SKM-1 (cell line): Measurements from ENCODE around the gene APLP2.

Source experiments
- DNase-seq: peaks from one replicate; lab custom pipeline; 2025; ENCODE audit not compliant: unreplicated experiment; lab: John Stamatoyannopoulos, UW

The APLP2 gene

DNA sequence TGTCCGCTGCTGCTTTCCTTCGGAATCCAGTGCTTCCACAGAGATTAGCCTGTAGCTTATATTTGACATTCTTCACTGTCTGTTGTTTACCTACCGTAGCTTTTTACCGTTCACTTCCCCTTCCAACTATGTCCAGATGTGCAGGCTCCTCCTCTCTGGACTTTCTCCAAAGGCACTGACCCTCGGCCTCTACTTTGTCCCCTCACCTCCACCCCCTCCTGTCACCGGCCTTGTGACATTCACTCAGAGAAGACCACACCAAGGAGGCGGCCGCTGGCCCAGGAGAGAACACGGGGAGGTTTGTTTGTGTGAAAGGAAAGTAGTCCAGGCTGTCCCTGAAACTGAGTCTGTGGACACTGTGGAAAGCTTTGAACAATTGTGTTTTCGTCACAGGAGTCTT is 74.4 kb downstream of the APLP2 start:
- no peak for DNase-seq

DNA sequence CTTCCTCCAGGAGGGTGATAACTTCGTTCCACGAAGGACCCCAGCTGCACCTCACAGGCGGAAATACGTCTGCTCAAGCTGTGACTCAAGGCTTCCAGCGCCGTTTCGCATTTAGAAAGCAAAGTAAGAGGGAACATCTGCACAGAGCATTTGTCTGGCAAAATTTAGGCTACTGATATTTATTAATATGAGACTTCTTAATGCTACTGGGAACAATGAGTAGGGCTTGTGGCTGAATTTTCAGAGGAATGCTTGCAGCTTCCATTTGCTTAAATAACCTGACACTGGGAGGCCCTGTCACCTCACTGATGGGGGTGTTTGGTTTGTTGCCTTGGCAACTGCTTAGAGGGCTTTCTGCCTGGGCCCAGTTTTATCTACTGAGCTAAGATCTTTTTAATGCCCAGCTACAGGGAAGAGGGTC is 75.2 kb downstream of the APLP2 start:
- no peak for DNase-seq

DNA sequence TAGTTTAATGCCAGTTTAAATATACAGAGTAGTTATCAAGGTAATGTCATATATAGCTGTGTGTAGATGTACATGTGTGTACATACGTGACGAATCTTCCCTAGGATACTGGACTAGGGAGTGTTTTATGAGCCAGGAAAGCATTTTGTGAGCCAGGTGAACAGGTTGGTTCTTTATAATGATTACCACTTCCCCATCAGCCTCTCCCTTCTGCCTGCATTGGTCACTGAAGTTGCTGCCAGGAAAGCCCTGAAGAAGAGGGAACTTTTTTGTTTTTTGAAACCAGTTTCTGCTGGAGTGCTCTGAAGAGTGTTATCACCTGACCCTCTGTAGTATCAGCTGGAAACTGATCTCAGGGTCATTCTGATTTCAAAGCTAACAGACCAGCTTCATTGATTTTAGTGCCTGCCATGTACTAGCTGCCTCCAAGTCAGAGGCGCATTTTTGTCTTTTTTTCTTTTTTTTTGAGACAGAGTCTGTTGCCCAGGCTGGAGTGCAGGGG is 75.7 kb downstream of the APLP2 start:
- no peak for DNase-seq

DNA sequence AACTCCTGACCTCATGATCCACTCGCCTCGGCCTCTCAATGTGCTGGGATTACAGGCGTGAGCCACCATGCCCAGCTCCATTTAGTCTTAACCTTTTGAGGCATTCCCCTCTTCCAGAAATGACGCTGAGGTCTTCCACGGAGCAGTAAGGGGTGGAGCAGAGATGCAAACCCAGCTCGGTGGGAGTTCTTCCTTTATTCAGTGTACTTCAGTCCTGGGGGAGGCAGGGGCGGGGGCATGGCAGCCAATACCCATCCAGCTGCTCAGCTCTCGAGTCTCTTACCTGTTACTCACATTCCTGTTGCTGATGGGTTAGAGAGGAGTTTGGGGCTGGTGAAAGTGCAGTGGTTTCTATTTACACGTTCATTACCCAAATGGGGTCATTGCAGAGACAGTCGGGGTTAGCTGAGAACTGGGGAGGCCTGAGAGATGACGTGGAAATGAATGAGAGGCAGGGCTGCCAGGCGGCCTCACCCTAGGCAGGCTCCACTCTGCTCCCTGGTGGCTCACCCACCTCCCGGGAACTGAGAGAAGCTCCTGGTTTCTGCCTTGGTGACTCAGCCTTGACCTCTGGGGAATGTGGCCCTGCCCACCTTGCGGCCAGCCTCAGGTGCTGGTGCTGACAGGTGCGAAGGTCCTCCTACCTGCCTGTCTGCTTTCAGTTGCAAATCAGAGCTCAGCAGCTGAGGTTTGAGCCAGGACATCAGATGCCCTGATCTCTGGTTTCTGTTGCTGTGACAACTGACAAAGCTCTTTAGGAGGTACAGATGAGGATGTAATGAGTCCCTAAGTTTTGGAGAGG is 76.5 kb downstream of the APLP2 start:
- no peak for DNase-seq

DNA sequence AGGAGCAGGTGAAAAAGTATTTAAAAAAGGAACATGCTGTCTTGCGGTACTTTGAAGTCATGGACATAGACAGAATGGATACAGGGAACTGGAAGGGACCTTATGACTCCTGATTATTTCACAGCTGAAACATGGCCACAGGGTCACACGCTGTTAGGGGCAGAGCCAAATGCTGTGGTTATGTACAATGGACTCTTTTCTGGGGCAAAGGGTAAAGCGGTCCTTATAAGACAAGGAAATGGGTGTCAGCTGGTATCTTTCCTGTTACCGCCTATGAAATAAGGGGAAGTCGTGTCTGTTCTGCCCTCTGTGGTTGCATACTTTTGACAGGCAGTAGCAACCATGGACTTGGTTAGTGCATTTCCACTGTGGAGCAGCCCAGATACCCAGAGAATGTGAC is 77.1 kb downstream of the APLP2 start:
- DNase-seq = peak; percentile 97

DNA sequence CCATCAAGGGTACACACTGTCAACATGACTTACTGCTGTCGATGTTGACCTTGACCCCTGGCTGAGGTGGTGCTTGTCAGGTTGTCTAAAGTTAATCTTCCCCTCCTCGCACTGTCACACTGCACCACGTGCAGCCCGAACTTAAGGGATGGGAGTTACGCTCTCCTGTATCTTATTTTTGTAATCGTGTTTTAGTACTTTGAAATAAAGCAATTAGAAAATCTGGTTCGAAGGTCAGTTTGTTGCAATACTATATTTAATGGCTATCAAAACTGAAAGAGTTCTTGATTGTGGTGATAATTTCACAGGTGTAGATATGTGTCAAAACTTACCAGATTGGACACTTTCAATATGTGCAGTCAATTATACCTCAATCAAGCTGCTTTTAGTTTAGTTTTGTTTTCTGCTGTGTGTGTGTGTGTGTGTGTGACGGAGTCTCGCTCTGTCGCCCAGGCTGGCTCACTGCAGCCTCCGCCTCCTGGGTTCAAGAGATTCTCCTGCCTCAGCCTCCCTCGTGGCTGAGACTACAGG is 79.2 kb downstream of the APLP2 start:
- DNase-seq = no peak

DNA sequence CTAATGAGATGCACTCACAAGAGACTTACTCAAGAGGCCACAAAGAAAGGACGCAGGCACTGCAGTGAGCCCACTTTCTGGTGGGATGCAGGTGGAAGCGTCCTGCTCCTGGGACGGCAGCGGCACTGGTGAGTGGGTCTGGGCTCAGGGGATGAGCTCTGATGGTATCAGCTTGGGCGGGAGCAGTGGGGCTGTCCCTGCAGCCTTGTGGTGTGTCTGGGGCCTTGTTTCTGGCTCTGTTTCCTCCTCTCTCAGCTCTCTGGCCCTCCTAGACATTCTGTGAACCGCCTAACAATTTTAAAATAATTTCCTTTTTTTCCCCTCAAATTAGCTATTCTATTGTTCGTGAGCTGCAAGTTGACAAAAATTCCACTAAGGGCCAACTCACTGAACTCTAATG is 81.1 kb downstream of the APLP2 start:
- DNase-seq = no peak

DNA sequence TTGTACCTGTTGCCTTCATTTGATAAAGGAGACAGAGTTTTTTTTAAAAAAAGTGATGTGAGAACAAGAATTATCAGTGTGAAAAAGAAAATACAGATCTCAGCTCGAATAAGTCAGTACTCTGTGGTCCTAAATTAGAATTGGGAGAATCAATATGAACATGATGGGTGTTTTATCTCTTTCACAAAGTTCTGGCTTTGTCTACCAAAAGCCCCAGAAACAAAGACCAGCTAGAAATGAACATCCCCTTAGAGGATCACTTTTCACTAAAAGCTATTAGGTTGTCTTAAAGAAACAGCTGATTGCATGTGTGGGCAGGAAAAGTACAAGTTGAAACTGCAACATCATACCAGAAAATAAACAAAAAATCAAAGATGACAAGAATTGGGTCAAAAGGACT is 81.5 kb downstream of the APLP2 start:
- DNase-seq = no peak

DNA sequence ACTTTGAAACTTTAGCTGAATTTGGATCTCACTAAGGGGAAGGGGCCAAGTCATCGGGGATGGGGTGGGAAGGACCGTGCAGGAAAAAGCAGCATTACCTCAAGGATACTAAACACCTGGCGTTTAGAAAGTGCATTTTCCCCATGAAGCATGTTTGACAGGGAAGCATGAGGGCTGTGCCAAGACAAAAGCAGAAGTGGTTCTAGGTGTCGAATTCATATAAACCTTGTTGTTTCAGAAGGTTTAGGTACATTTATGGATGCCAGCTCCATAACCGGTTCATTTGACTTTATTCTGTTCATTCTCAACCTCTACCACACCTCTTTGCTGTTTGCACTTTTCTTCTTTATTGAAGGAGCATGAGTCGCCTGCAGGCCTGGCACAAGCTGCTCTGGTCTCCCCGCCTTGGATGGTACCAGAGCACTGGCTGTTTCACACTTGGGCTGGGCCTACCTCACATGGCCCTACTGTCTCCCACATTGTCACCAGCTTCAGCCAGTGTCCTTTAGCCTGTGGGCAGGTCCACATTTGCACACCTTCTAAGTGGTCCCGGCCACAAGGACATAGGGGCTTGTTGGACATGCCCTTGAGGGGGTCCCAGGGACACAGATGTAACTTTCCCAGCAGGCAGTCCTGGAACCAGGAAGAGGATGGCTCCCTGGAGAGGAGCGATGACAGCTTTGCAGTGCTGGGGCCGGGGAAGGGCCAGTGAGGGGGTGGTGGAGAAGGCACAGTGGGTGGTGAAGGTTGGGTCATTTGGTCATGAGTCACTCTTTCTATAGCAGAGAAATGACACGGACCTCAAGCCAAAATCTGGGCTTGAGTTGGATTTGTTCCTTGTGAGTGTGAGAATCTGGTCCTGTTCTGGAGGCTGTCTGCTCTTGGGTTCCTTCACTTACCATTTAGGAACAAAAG is 86.7 kb downstream of the APLP2 start:
- no peak for DNase-seq

DNA sequence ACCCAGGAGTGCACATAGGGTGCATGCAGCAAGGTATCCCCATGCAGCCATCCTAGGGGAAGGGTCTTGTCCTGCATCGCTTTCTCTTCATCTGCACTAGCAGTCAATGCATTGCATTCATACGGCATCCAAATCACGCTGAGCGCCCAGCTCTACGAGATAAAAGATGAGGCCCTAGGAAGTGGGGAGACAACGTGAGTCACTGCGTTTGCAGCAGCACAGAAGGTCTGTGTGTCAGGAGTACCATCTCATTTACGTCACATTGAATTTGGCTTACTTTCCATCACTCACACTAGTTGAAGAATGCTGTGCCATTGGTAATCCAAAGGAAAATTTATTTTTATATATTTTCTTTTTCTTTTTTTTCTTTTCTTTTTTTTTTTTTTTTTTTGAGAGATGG is 87.4 kb downstream of the APLP2 start:
- no peak for DNase-seq

DNA sequence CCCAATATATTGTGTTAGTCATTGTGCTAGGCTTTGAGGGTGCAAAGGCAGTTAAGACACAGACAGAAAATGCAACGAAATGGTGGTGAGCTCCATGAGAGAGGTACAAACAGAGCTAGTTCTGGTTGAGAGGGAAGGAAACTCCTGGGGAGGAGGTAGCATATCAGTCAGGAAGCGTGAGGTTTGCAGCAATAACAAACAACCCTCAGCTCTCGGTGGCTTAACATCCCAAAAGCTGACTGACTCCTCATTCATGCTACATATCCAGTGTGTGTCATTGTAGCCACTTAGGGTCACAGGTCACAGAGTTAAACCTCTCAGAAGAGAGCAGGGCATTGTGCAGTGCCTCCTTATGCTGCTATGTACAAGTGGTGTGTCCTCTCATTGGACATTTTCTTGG is 88.1 kb downstream of the APLP2 start:
- no peak for DNase-seq

DNA sequence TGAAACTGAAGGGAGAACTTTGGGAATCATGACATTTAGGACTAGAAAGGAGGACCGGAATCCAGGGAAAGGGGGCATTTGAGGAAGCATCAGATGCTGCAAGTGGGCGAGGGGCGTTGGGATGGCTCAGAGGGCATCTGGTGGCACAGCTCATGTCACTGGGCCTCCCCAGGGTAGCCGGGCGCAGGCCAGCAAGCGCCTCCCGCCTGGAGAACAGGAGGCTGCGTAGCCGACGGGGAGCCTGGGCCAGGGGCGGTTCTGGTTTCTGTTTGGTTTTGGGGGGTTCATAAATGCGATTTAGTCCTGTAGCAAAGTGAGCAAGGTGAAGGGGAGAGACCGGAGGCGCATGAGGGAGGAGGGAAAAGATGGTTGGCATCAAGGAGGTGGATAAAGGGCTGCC is 89.4 kb downstream of the APLP2 start:
- DNase-seq = no peak

DNA sequence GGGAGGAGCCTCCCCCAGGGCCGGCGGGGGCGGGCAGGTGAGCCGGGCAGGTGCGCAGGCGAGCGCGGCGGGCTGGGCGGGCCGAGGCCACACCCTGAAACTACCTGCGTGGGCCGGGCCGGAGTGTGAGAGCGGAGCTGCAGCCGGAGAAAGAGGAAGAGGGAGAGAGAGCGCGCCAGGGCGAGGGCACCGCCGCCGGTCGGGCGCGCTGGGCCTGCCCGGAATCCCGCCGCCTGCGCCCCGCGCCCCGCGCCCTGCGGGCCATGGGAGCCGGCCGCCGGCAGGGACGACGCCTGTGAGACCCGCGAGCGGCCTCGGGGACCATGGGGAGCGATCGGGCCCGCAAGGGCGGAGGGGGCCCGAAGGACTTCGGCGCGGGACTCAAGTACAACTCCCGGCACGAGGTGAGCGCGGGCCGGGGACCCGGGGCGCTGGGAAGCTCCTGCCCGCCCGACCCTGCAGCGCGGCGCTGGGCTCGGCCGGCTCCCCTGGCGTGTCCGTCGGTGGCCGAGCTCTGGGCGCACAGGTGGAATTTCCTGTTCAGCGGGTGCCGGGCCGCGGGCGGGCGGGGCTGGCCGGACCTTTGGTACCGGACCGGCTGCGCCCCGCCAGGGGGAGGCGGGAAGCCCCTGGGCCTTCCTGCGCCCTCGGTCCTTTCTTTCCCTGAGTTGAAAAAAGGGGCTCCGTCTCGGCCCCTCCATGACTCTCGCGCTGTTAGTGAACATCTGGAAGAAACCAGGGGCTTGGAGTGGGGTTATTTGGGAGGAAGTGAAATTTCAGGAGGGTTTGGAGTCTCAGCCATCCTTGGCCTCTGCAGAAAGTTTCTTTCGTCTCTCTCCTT is 90.2 kb downstream of the APLP2 start, which contains the start of gene ST14:
ST14 (plus strand) TSS at position 126 of the 841 bp plus-strand sequence; CDS start at position 324, 198 bp downstream.
- DNase-seq = no peak

DNA sequence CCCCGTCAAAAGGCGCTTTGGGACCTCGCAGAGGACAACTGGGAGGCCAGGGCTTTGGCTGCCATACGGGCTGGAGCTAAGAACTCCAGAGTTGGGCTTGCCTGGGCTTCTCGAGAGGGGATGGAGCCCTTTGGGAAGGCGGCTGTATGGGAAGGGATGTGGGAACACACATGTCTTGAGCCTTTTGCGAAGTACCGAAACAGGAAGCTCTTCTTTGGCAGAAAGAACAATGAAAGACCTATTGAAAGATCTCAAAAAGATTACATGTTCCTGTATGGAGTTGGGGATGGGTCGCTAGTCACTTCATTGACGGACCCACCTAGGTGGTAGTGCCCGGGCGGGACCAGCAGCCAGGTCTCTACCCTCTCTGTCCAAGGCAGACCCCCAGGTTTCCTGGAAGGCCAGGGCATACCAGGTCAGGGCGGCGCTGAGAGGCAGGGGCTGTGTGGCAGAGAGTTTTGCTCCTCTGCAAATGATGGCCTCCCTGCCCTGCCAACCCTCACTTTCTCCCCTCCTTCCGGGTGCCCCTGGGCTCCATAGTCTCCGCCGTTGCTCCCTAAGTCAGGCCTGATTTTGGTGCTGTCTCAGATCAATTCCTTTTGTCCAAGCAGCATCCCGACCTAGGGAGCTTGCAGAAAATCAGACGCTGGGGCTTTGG is 90.9 kb downstream of the APLP2 start:
- peak; percentile 47 for DNase-seq

DNA sequence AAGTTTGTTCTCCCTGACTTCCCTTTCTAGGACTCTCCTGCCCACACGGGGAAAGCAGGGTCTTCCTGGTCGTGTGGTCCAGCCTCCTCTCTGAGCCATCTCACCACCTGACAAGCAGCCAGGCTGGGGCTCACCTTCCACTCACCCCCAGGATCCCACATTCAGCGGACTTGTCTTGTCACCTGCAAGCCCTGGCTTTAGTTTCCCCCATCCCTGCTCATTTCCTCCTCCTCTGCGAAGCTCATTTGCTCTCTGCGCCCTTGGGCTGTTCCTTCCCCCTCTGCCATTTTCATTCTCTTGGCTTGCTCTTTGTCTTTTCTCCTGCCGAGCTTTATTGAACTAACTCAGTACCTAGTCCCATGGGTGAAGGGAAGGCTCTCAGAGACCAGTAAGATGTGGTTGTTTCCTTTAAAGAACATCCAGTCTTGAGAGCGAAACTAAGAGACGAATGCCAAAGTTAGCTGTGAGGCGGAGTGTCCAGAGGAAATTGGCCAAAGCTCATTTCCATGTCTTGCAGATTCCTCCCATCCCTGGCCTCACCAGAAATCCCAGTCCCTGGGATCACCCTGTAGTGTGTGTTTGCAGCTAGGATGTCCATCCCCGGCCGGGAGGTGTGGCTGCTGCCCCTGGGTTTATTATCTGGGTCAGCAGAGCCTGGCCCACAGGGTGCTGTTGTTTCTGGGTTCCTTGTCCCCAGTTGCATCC is 91.9 kb downstream of the APLP2 start:
- no peak for DNase-seq

DNA sequence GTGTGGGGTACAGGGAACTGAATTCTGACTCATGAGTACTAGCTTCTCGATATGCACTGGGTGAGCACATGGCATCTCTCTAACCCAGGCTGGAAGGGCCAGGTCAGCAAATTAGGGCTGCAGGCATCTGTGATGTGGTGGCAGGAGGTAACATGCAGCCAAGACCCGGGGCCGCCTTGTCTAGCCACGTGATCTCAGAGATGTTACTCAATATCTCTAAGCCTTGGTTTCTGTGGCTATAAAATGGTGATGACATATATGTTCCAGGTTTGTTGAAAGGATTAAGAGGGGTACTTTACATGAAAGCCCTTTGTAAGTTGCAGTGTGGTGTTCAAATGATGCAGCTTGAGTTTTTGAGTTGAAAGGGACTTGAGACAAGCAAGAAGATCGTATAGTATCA is 93.0 kb downstream of the APLP2 start:
- peak; percentile 60 for DNase-seq

DNA sequence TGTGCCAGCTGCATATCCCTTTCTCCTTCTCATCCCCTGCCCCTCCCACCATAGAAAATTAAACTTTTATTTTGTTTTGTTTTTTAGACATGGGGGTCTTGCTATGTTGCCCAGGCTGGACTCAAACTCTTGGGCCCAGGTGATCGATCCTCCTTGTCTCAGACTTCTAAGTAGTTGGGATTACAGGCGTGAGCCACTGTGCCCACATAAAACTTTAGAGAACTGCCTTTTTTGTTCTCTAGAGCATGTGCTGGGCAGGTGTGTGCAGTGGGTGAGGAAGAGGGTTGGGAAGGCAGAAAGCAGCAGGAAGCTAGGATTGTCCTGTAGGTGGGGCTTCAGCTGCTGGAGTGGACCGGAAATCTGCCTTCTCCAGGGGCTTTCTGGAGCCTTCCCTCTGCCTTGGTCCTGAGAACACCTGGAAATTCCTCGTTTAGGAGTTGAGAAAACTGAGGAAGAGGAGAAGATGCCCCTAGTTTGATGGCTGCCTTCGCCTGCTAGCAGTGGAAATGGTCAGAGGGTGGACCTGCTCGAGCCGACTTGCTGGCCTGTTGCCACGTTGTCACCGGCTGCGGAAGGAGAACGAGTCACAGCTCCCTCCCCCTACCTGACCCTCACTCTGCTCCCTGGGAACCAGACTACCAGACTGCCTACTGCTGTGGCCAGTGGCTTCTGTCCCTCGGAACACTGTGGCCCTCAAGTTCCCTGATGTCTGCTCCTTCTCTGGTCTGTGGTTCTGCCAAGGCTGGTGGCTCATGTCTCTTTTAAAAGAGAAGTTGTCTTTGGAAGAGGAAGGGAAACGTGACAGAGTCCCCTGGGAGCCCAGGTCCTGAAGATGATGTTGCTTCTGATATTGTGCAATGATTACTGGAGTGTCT is 93.9 kb downstream of the APLP2 start:
- DNase-seq = peak; percentile 82

DNA sequence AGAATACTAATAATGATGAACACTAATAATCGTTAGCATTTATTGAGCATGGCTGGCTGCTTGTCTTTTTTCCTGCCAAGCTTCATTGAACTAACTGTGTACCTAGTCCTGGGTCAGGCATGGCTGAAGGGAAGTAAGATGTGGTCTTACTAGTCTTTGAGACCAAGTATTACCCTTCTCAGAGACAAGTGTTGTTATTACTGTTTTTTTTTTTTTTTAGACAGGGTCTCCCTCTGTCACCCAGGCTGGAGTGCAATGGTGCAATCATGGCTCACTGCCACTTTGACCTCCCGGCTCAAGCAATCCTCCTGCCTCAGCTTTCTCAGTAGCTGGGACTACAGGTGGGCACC is 94.5 kb downstream of the APLP2 start:
- no peak for DNase-seq
